Dendritic cell treated with granulocyte-macrophage colony-stimulating factor and Interleukin-4, amounts not matched to agents 40 ng/mL and 50 ng/mL, for 4 days (primary cell): ENCODE data around the gene NFASC.

Experiments
- H3K27ac Mint-ChIP-seq: one replicate; pipeline ENCODE4 v1.8.0; 2022; ENCODE audit warnings: mild to moderate bottlenecking, mixed read lengths
- H3K27me3 Mint-ChIP-seq: one replicate; pipeline ENCODE4 v1.8.0; 2022; ENCODE audit warnings: mild to moderate bottlenecking, mixed read lengths
- H3K36me3 Mint-ChIP-seq: one replicate; pipeline ENCODE4 v1.8.0; 2022; ENCODE audit warnings: low read depth, mixed read lengths
- H3K4me1 Mint-ChIP-seq: one replicate; pipeline ENCODE4 v1.8.0; 2022; ENCODE audit warnings: low read depth, mixed read lengths
- H3K4me3 Mint-ChIP-seq: one replicate; pipeline ENCODE4 v1.8.0; 2022; ENCODE audit warnings: mild to moderate bottlenecking, moderate library complexity, mixed read lengths
- H3K9me3 Mint-ChIP-seq: one replicate; pipeline ENCODE4 v1.8.0; 2022; ENCODE audit warnings: mixed read lengths
- intact Hi-C: fragments of 100-400 bp; cut with micrococcal nuclease; formaldehyde crosslinking; loops from one replicate; pipeline ENCODE4 v1.15.0; 2022

NFASC gene

DNA sequence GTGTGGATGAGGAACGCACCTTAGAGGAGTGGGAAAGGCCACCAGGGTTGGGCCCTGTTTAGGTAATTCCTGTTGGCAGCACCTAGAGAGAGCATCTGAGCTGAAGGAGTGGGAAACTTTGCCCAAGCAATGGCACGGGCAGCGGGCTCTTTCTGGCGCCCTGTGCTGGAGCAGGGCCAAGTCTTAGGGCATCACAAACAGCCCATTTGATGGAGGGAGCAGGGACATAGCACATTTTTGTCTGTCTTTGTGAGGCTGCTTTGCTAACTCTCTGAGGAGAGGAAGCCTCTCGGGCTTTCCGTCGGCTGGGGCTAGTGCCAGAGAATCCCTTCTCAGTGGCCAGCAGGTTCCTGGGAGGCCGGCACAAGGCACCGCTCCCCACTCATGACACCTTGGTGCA, 149.8 kb downstream of the NFASC start:
- Mint-ChIP-seq H3K9me3 (no peaks in the 10 kb centered on the region), H3K27me3 (peaks cover 6% of the 10 kb centered on the region), H3K4me1 (no peaks in the 10 kb centered on the region), H3K36me3 (no peaks in the 10 kb centered on the region), H3K27ac (no peak overlapping the region), H3K4me3 (no peak overlapping the region)
- intact Hi-C loops: no loop called here

DNA sequence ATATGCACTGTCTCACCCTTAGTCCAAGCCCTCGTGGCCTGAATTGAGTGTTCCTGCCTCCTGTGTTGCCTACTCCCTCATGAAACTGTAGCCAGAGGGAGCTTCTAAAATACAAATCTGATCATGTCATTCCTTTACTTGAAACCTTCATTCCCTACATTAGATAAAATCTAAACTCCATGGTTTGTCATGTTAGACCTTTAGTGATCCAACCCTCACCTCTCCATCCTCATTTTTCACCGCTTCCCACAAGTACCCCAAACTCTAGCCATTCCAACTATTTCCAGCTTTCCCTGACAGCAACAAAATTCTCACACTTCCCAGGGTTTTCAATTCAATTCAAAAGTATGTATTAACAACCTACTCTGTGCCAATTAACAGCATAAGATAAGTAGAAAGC, 154.0 kb downstream of the NFASC start:
- H3K27me3 Mint-ChIP-seq: peaks cover 10% of the 10 kb centered on the region
- no peak overlapping the region for H3K4me3 Mint-ChIP-seq

DNA sequence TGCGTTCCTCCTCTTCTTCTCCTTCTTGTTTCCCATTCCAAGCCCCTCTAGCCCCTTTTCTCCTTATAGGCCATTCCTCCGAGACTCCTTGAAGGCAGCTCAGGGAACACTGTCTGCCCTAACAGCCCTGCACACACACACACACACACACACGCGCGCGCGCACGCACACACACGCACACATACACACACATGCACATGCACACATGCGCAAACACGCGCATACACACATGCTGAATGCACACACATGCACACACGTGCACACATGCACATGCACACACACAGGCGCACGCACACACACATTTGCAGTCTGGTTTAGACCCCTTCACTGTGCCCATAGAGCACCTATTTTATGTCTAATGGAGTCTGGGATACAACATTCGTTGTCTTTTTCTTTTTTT, 154.6 kb downstream of the NFASC start:
- H3K4me1 Mint-ChIP-seq: no peaks in the 10 kb centered on the region
- no peak overlapping the region for H3K27ac Mint-ChIP-seq
- intact Hi-C loops: no loop called here
- H3K27me3 Mint-ChIP-seq: peaks cover 10% of the 10 kb centered on the region
- H3K36me3 Mint-ChIP-seq: no peaks in the 10 kb centered on the region
- no peaks in the 10 kb centered on the region for H3K9me3 Mint-ChIP-seq
- H3K4me3 Mint-ChIP-seq: no peak overlapping the region

More for the DNA sequence above, 154.0 kb downstream of the NFASC start:
- H3K36me3 Mint-ChIP-seq: no peaks in the 10 kb centered on the region
- intact Hi-C loops: no loop called here
- H3K9me3 Mint-ChIP-seq: no peaks in the 10 kb centered on the region
- no peak overlapping the region for H3K27ac Mint-ChIP-seq
- no peaks in the 10 kb centered on the region for H3K4me1 Mint-ChIP-seq

DNA sequence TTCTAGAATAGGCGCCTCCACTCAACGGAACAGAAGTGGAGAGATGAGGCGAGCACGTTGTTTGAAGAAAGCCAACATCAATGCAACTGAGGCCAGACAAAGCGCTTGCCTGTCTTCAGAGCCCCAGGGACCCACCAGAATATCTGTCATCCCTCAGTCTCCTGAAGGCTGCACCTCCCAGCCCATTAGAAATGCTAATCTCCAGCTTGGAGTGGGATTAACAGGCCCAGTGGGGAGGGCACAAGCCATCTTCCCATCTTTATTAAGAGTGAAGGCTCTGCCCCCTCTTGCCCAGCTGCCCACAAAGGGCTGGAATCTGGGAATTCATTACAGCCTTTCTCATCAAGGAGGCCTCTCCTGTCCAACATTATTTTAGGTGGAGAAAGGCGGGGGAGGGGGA, 155.5 kb downstream of the NFASC start:
- Mint-ChIP-seq H3K4me1 (no peaks in the 10 kb centered on the region), H3K4me3 (no peak overlapping the region), H3K27ac (no peak overlapping the region), H3K36me3 (no peaks in the 10 kb centered on the region), H3K27me3 (peaks cover 8% of the 10 kb centered on the region), H3K9me3 (no peaks in the 10 kb centered on the region)
- intact Hi-C loops: no loop called here

DNA sequence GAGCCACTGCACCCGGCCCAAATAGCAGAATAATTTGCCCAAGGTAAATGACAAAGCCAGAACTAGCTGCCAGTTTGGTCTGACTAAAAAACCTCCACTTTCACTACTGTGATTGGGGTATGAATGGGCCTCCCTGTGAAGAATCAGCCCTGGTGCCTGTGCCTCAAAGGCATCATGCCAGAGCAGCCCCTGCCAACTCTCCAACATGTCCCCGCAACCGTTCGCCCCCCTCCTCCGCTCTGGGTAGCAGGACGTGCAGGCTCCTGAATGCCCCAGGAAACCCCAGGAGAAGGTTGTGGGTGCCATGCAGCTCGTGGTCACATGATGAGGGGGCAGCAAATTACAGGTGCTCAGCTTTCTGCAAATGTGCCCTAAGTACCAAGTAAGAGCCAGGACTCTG, 157.7 kb downstream of the NFASC start:
- H3K36me3 Mint-ChIP-seq: no peaks in the 10 kb centered on the region
- intact Hi-C loops: no loop called here
- H3K9me3 Mint-ChIP-seq: no peaks in the 10 kb centered on the region
- no peak overlapping the region for H3K4me3 Mint-ChIP-seq
- H3K27me3 Mint-ChIP-seq: peaks cover 4% of the 10 kb centered on the region
- no peaks in the 10 kb centered on the region for H3K4me1 Mint-ChIP-seq
- no peak overlapping the region for H3K27ac Mint-ChIP-seq

DNA sequence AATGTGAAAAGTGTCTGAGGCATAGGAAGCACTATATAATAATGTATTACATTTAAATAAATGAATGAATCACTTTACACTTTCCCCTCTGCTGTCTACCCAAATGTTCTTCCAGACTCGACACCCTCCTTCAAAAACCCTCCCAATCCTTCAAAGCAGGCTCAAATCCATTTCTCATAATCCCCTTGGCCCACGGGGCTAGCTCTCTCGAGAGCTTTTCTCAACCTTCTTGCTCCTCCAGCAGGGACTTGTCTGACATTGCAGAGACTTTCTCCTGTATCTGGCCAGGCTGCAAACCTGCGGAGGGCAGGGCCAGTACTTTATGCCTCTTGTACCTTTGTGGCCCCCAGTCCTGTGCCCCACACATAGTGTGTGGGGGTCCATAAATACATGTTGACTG, 158.3 kb downstream of the NFASC start:
- Mint-ChIP-seq H3K27ac (no peak overlapping the region), H3K4me1 (no peaks in the 10 kb centered on the region), H3K4me3 (no peak overlapping the region), H3K9me3 (no peaks in the 10 kb centered on the region), H3K36me3 (no peaks in the 10 kb centered on the region), H3K27me3 (peaks cover 4% of the 10 kb centered on the region)
- intact Hi-C loops: no loop called here

DNA sequence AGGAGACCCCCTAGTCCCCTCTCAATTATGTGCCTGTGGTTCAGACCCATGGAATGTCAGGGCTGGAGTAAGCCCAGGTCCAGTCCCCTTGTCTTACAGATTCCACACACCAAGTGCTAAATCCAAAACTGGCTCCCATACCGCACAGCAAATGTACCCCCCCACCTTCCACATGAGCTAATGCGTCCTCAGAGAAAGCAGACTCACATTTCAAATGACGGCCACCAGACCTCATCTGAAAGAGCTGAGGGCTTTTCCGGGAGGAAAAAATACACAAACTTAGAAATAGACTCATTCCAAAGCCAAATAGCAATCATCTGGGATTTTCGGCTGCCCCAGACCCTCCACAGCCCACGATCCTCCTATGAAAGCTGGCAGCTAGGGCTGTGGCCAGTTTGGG, 159.6 kb downstream of the NFASC start:
- intact Hi-C loops: no loop called here
- Mint-ChIP-seq H3K27ac (no peak overlapping the region), H3K9me3 (no peaks in the 10 kb centered on the region), H3K27me3 (peaks cover 4% of the 10 kb centered on the region), H3K4me1 (no peaks in the 10 kb centered on the region), H3K4me3 (no peak overlapping the region), H3K36me3 (no peaks in the 10 kb centered on the region)

DNA sequence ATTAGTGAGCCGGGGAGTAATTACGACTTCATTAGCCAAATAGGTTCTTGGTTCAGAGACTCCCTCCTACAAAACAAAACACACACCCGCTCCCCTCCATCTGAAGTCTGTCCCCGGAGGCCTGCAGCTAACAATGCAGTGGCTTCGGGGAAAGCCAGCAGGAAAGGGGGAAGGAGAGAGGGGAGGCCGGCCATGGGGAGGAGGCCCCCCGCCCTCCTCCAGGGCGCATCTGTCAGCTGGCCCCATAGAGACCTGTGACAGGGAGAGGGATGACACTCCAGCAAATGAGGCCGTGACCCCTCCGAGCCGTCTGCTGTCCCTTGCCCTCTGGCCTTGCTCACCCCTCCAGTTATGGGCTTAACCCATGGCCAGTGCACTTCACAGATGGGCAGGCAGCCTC, 160.2 kb downstream of the NFASC start:
- H3K27me3 Mint-ChIP-seq: peaks cover 4% of the 10 kb centered on the region
- no peaks in the 10 kb centered on the region for H3K36me3 Mint-ChIP-seq
- intact Hi-C loops: no loop called here
- no peak overlapping the region for H3K27ac Mint-ChIP-seq
- H3K4me3 Mint-ChIP-seq: no peak overlapping the region
- no peaks in the 10 kb centered on the region for H3K9me3 Mint-ChIP-seq
- H3K4me1 Mint-ChIP-seq: no peaks in the 10 kb centered on the region

DNA sequence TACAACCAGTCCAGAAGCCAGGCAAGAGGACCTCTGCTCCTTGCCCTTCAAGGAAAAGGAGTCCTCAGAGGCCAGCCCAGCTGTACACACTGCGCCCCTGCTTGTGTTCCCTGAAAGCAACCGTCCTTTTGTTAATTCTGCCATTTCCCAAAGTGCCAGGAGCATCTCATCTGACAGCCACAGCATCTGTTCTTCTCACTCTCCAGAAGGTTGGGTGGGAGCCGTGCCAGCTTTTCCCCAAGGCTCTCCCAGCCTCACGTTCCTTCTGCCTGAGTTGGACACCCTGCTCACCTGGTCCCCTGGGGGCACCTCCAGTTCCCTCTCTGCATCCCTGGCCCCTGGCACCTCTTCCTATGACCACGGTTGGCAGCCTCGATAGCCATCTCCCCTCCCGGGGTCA, 161.8 kb downstream of the NFASC start:
- no peak overlapping the region for H3K4me3 Mint-ChIP-seq
- no peak overlapping the region for H3K27ac Mint-ChIP-seq
- no peaks in the 10 kb centered on the region for H3K4me1 Mint-ChIP-seq
- peaks cover 6% of the 10 kb centered on the region for H3K27me3 Mint-ChIP-seq
- H3K9me3 Mint-ChIP-seq: no peaks in the 10 kb centered on the region
- H3K36me3 Mint-ChIP-seq: no peaks in the 10 kb centered on the region
- intact Hi-C loops: no loop called here

DNA sequence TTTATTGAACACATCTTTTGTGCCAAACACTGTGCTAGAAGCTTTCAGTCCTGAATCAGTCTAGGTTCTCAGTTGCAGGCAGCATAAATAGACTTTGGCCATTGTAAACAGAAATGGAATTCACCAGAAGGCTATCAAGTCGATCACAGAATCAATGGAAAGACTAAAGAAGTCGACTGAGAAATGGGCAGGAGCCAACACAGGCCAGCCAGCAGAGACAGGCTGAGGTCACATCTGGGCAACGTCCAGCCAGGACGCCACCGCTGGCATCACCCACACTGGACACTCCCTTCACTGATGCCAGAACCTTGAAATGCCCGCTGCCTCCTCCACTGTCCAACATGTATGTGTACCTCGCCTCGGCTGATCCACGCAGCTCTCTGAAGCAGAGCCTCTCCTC, 166.9 kb downstream of the NFASC start:
- no peaks in the 10 kb centered on the region for H3K36me3 Mint-ChIP-seq
- H3K9me3 Mint-ChIP-seq: no peaks in the 10 kb centered on the region
- H3K27ac Mint-ChIP-seq: no peak overlapping the region
- no peaks in the 10 kb centered on the region for H3K4me1 Mint-ChIP-seq
- intact Hi-C loops: no loop called here
- peaks cover 28% of the 10 kb centered on the region for H3K27me3 Mint-ChIP-seq
- H3K4me3 Mint-ChIP-seq: no peak overlapping the region

DNA sequence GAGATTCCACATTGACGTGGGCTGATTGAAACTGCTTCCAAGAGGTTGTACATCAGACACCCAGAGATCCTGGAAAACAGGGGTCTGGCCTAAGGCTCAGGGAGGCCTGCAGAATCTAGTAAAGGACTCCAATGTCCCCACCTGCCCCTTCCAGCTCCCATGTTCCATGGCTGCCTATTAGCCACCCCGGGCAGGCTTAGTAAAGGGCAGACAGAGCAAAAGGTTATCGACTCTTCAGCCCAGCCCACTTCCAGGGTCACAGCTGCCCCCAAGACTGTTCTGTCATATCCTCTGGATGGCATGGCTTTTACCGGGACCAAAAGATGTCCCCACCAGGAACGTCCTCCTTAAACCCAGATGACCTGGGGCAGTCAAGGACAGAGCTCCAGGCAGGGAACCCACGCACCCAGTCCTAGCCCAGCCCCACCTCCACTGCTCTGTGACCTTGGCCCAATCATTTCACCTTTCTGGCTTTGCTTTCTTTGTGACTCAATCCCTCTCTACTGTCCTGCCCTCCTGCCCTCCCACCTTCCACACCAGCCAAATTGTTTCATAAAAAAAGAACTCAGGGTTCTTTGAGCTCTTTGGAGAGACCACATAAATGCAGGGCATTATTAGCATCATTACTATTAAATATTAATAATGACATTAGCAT, 167.6 kb downstream of the NFASC start:
- Mint-ChIP-seq H3K4me3 (no peak overlapping the region), H3K36me3 (no peaks in the 10 kb centered on the region), H3K4me1 (no peaks in the 10 kb centered on the region), H3K27me3 (peaks cover 33% of the 10 kb centered on the region), H3K9me3 (no peaks in the 10 kb centered on the region), H3K27ac (no peak overlapping the region)
- intact Hi-C loops: no loop called here

DNA sequence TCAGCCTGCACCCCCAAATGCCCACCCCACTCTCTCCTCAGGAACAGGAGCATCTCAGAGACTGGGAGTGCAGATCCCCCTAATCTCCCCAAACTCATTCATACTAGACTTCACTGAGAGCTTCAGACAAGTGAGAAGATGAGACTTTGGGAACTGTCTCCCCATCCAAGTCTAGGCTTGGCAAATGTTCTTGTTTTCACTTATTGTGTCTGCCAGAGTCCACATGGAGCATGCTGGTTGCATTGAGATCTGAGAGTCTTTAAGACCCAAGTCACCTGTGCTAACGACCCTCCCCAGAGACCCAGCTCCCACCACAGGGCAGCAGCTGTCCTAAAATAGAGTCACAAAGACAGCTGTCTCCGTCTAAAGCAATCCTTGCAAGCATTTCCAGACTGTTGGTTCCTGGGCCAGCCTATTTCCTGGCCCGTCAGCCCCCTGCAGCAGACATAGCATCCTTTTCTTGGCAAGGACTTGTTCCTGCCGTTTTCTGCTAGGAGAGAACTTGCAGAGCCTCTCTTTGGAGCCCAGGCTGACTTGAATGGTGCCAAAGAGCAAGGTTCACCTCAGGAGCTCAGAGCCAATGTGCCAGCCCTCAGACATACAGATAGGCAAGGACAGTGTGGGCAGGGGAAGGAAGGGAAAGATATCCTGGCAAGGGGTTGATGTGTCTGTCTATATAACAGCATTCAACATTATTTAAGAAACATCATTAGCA, 170.5 kb downstream of the NFASC start:
- Mint-ChIP-seq H3K4me1 (no peaks in the 10 kb centered on the region), H3K36me3 (no peaks in the 10 kb centered on the region), H3K27ac (no peak overlapping the region), H3K9me3 (no peaks in the 10 kb centered on the region), H3K4me3 (no peak overlapping the region), H3K27me3 (peaks cover 62% of the 10 kb centered on the region)
- intact Hi-C loops: no loop called here

DNA sequence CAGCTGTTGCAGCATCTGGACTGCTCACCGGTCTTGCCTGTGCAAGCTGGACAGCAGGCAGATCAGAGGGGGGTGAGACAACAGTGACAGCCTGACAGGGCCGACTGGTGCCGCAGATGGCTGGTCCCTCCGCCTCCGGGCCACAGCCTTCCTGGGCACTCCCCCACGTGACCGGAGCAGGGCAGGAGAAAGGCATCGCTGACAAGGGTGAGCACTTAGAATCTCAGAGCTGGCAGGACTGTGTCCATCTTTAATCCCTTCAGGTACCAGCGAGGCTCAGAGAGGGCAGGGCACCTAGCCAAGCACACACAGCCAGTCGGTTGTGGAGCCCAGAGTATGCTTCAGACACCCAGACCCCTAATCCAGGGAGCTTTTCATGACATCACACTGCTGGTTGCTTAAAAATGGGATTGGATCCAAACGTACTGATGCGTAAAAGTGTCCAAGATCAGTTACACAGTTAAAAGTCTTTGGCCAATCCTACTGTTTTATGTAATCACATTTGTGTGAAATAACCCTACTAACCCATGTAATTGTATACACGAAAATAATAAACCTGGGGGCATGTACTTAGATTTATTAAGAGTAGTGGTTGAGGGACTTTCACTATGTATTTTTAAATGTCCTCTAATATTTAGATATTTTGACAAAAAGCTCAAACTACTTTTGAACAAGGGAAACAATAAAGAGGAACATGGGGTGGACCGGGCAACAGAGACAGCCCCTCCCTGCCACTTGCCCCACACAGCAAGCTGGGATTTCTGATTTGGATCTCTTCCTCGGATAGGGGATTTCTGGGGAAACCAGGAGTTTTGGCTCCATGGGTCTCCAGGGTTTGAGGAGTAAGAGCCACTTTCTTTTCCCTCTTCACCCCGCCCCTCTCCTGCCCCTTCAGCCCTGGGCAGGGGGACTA, 171.6 kb downstream of the NFASC start:
- H3K36me3 Mint-ChIP-seq: no peaks in the 10 kb centered on the region
- no peaks in the 10 kb centered on the region for H3K4me1 Mint-ChIP-seq
- H3K27ac Mint-ChIP-seq: no peak overlapping the region
- H3K27me3 Mint-ChIP-seq: peaks cover 70% of the 10 kb centered on the region
- H3K4me3 Mint-ChIP-seq: no peak overlapping the region
- intact Hi-C loops: no loop called here
- H3K9me3 Mint-ChIP-seq: no peaks in the 10 kb centered on the region
